Bone marrow (tissue), 2 donors: Measurements from ENCODE around the gene BCL7A.
"Not testable (repeated sequence)": the region's sequence is repeated elsewhere in the genome, so short reads cannot be mapped to it uniquely, and the experiment has no call there.

ENCODE experiments used
- DNase-seq, 2 donors: peaks; one replicate each; lab custom pipeline; 2025; lab: John Stamatoyannopoulos, UW

The BCL7A gene

GRCh38 chr12:122028165-122028904 lies 6.7 kb downstream of the BCL7A start:
- no peak for DNase-seq

GRCh38 chr12:122028905-122029560 lies 7.3 kb downstream of the BCL7A start:
- DNase-seq = no peak

GRCh38 chr12:122029620-122030423 lies 8.1 kb downstream of the BCL7A start:
- no peak for DNase-seq

DNA sequence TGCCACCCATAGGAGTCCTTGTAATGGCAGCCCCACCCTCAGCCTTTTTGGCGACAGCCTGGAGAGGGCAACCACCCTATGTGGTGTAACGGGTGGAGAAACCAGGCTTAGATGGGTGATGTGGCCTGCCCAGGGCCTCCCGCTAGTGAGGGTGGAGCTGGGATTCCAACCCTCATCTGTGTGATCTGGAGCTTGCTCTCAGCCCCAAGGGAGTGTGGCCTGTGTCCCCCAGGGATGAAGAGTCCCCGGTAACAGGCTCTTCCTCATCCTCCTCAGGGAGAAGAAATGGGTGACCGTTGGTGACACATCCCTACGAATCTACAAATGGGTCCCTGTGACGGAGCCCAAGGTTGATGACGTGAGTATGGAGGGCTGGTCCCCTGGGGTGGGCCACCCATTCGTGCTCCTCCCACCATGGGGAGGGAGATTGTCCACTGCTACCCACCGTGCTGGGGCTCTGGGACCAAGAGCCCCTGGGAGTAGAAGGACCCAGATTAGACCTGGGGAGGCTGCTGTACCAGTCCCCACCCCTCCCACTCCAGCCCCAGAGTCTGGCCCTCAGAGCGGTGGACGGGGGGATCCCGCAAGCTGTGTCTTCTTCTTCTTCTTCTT lies 8.8 kb downstream of the BCL7A start:
- no peak for DNase-seq

GRCh38 chr12:122031342-122032216 lies 9.9 kb downstream of the BCL7A start:
- peak in 1 of 2 donors; percentile 15 for DNase-seq

- no peak for DNase-seq
These were observed 10.9 kb downstream of the BCL7A start for GRCh38 chr12:122032580-122032979.

DNA sequence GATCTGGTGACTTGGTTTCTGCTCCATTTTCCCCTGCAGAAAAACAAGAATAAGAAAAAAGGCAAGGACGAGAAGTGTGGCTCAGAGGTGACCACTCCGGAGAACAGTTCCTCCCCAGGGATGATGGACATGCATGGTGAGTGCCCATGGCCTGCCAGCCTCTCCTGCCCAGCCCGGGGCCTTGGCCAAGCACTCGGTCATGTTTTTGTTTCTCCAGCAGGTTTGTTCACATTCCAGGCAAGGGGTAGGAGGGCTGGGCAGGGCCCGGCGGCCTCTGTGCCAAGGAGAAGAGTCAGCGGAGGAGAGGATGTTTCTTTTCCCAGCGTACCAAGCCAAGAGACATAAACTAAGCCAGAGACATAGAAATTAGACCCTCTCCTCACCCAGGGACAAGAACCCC lies 13.6 kb downstream of the BCL7A start:
- DNase-seq = no peak

DNA sequence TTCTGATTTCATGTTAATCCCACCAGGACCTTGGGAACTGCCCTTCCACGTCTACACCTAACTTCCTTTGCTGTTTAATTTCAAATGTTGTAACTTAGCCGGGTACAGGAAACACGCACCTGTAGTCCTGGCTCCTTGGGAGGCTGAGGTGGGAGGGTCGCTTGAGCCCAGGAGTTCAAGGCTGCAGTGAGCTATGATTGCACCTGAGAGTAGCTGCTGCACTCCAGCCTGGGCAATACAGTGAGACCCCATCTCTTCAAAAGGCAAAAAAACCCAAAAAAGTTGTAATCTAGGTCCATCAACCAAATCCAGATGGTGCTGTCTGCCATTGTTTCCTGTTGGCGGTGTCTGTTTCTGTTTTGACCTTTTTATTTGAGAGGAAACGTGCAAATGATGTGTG lies 14.5 kb downstream of the BCL7A start:
- DNase-seq = no peak

- no peak for DNase-seq
These were observed 19.1 kb downstream of the BCL7A start for GRCh38 chr12:122040579-122041386.

DNA sequence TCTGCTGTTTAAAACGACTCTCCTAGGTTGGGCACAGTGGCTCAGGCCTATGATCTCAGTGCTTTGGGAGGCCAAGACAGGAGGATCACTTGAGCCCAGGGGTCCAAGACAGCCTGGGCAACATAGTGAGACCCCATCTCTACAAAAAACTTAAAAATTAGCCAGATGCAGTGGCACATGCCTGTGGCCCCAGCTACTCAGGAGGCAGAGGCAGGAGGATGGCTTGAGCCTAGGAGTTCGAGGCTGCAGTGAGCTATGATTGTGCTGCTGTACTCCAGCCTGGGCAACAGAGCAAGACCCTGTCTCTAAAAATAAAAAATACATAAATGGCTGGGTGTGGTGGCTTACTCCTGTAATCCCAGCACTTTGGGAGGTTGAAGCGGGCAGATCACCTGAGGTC lies 19.8 kb downstream of the BCL7A start:
- not testable (repeated sequence) for DNase-seq

DNA sequence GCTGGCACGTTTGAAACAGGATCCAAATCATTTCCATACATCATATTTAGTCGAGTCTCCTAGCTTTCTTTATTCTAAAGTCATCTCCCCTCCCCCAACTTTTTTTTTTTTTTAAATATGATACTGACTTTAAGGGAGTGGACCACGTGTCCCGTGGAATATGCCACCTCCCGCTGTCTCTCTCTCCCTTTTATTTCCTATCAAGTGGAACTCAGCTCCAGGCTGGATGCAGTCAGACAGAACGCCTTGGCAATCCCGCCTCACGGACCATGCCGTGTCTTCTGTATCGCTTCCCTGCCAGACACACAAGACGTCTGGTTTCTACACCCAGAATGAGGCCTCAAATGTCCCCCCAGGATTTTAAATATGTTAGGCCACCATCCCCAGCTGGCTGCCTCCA lies 21.2 kb downstream of the BCL7A start:
- no peak for DNase-seq

DNA sequence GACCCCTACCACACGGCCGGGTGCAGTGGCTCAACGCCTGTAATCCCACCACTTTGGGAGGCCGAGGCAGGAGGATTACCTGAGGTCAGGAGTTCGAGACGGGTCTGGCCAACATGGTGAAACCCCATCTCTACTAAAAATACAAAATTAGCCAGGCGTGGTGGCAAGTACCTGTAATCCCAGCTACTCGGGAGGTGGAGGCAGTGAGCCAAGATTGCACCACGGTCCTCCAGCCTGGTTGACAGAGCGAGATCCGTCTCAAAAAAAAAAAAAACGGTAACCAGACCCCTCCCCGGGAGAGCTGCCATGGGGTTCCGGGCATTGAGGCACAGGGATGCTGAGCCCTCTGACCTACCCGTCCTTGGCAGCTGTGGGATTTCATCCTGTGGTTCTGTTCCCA lies 21.8 kb downstream of the BCL7A start:
- DNase-seq = no peak

GRCh38 chr12:122045262-122045661 lies 23.6 kb downstream of the BCL7A start:
- DNase-seq = no peak

- no peak for DNase-seq
These were observed 24.5 kb downstream of the BCL7A start for GRCh38 chr12:122046145-122046544.

DNA sequence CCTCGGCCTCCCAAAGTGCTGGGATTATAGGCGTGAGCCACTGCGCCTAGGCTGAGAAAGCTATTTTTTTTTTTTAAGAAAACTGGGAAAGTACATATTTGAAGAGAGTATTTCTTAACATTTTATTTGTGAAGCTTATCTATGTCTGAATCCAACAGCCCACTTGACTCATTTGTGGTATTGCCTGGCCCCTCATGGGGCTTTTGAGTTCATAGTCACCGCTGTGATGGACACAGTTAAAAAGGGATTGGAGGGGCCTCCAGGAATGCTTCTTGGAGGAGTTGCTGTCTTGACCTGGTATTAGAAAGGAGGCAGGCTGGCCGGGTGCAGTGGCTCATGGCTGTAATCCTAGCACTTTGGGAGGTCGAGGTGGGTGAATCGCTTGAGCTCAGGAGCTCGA lies 26.5 kb downstream of the BCL7A start:
- no peak for DNase-seq

- DNase-seq = no peak
These were observed 28.1 kb downstream of the BCL7A start for GRCh38 chr12:122049827-122050226.

DNA sequence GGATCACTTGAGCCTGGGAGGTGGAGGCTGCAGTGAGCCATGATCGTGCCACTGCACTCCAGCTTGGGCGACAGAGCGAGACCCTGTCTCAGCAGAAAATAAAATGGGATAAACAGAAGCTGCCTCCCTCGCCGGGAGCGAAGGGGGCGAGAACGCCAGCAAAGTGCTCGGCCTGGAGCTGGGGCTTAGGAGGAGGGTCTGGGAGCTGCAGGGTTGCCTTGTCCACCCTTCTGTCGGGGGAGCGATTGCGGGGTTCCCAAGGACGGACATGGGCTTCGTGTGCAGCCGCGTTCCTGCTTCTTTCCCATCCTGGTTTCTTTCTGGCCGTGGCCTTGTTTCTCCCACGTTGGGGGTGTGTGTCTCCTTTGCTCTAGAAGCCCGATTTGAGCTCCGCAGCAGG lies 29.0 kb downstream of the BCL7A start:
- DNase-seq = no peak

- no peak for DNase-seq
These were observed 29.7 kb downstream of the BCL7A start for GRCh38 chr12:122051231-122051876.

- no peak for DNase-seq
These were observed 30.6 kb downstream of the BCL7A start for GRCh38 chr12:122052285-122052684.
